Heart left ventricle (tissue), 13 donors: ENCODE results near the gene TRIP13.

ENCODE experiments used
- POLR2A ChIP-seq, 2 donors: fragments of 450-650 bp; IDR thresholded peaks; one replicate each; pipeline ENCODE4 v1.6.1; 2017; ENCODE audit warnings: antibody characterized with exemption in 2 of 2, mild to moderate bottlenecking in 2 of 2, moderate library complexity in 2 of 2
- TF ChIP-seq, protein P1 (sequence below), 12 donors: fragments of 200-600 bp; sonication (generic) in 4 of 12; IDR thresholded peaks; one replicate each; pipeline versions ENCODE4 v1.5.0 to v1.8.0; 2018 to 2022; ENCODE audit warnings: antibody characterized with exemption in 12 of 12, mild to moderate bottlenecking in 5 of 12
- donor health status: ischemic (EF 13 %, LVEDD 7.1; RV severe dilation, severe dysfunction).
- donor health status: DM: no; HTN: yes; CAD: no.
- donor health status: DM: no; HTN: no; CAD: no.
- donor health status: ischemic (EF 25% LVEDD 6.9; RV normal size, moderate dysfunction).
- donor health status: ischemic (EF 25% LVEDD 5.7; RV mildly dilated, moderate dysfunction).
- donor health status: ischemic (EF 35%, LVEDD 5.7; RV mildly dilated, moderate dysfunction).
- donor health status: nonischemic (EF 11% LVEDD 7.7; RV severe dilation, severe dysfunction).
- donor health status: DM: yes; HTN: yes; CAD: no.
- donor health status: PGD.
- donor health status: ischemic (EF 29% LVEDD 5.4; RV normal size, mild dysfunction).
- donor health status: nonischemic (EF 23%, LVEDD 6.1; RV moderate dilation, normal function).

DNA sequence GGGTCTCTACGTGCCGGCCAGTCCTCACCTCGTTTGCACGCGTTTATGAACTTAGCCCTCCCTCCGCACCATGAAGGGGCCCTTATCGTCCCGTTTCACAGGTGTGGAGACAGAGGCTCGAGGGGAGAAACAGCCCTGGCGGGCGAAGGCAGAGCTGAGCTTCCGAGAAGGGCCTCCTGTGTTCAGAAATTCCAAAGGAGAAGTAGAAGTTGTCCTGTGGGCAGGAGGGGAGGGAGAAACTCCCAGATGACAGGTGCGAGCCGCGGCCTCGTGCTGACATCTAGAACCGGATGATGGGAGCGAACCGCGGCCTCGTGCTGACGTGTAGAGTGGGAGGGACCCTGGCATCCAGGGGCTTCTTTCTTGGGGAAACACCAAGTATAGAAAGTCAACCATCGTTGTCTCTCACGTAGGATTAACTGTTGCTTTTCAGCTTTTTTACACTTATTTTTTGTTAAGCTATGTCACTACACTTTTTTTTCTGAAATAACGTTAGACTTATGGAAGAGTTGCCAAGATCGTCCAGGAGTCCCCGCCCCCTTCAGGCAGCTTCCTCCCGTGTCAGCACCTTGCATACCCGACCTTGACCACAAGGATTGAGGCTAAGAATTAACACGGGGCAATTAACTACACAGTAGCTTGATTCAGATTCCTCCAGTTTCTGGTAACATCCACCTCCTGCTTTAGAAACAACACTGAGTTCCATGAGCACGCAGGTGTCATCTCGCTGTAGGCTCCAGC, 73.1 kb downstream of the TRIP13 start:
- TF ChIP-seq, protein P1, sequence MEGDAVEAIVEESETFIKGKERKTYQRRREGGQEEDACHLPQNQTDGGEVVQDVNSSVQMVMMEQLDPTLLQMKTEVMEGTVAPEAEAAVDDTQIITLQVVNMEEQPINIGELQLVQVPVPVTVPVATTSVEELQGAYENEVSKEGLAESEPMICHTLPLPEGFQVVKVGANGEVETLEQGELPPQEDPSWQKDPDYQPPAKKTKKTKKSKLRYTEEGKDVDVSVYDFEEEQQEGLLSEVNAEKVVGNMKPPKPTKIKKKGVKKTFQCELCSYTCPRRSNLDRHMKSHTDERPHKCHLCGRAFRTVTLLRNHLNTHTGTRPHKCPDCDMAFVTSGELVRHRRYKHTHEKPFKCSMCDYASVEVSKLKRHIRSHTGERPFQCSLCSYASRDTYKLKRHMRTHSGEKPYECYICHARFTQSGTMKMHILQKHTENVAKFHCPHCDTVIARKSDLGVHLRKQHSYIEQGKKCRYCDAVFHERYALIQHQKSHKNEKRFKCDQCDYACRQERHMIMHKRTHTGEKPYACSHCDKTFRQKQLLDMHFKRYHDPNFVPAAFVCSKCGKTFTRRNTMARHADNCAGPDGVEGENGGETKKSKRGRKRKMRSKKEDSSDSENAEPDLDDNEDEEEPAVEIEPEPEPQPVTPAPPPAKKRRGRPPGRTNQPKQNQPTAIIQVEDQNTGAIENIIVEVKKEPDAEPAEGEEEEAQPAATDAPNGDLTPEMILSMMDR (IDR thresholded peaks at IDR 0.05): no peak
- TF ChIP-seq POLR2A (IDR thresholded peaks at IDR 0.05): no peak
